Breast epithelium (tissue), 4 donors: Measurements from ENCODE around the gene PRDM1. TPM values are rescaled to one million over a fixed set of nuclear protein-coding genes. Genes with fewer than 3 reads are reported as not detected.

Experiments
- DNase-seq, 2 donors: peaks; one replicate each; pipeline ENCODE4 v3.0.0-alpha.2; 2019; ENCODE audit warnings: low spot score in 2 of 2
- H3K27ac ChIP-seq, 2 donors: fragments of 200-600 bp; sonication (generic) in 1 of 2; one replicate each; pipeline ENCODE4 v1.5.1; 2016 to 2019; ENCODE audit warnings: mild to moderate bottlenecking in 1 of 2
- H3K27me3 ChIP-seq, 2 donors: fragments of 200-600 bp; sonication (generic) in 1 of 2; one replicate each; pipeline versions ENCODE4 v1.5.1 to v1.6.0; 2017 to 2019; ENCODE audit warnings: control low read depth in 1 of 2, mild to moderate bottlenecking in 1 of 2
- H3K36me3 ChIP-seq: fragments of 200-600 bp; one replicate; pipeline ENCODE4 v1.5.1; 2019
- H3K4me1 ChIP-seq, 2 donors: fragments of 200-600 bp; sonication (generic); one replicate each; pipeline ENCODE4 v1.5.1; 2016 to 2019; ENCODE audit warnings: control low read depth in 1 of 2
- H3K4me3 ChIP-seq, 3 donors: fragments of 200-600 bp; sonication (generic); 1 replicate in 2 of 3; 2 replicates in 1 of 3; pipeline ENCODE4 v1.5.1; 2016 to 2019; ENCODE audit warnings: mild to moderate bottlenecking in 3 of 3, moderate library complexity in 2 of 3
- H3K9me3 ChIP-seq, 2 donors: fragments of 200-600 bp; sonication (generic) in 1 of 2; one replicate each; pipeline ENCODE4 v1.5.1; 2016 to 2019; ENCODE audit warnings: control low read depth in 1 of 2
- CTCF ChIP-seq, 3 donors: fragments of 450-650 bp; IDR thresholded peaks; one replicate each; pipeline ENCODE4 v1.5.1; 2016 to 2017; ENCODE audit warnings: antibody characterized with exemption in 3 of 3, mild to moderate bottlenecking in 3 of 3, moderate library complexity in 3 of 3
- POLR2A ChIP-seq: fragments of 450-650 bp; IDR thresholded peaks from one replicate; pipeline ENCODE4 v1.6.1; 2016; ENCODE audit warnings: antibody characterized with exemption, mild to moderate bottlenecking, moderate library complexity
- POLR2AphosphoS5 ChIP-seq, 3 donors: sonication (generic); formaldehyde crosslinking; IDR thresholded peaks; one replicate each; pipeline ENCODE4 v1.6.1; 2017; ENCODE audit warnings: antibody characterized with exemption in 3 of 3
- intact Hi-C: fragments of 100-400 bp; cut with DNase I; formaldehyde crosslinking; loops from one replicate; pipeline ENCODE4 v1.15.1; 2023; ENCODE audit warnings: low total_unique reads
- total RNA-seq, 3 donors: library from RNA; depleted of rRNA; stranded (reverse); fragments of >200 nt; gene quantifications; one replicate each; pipeline ENCODE4 v1.1.0, GENCODE V29; 2016

The PRDM1 gene
- total RNA-seq, 3 donors from 2014 or later = 6.9 to 16.0 (median 13.1) TPM

- Histone ChIP-seq H3K27ac (no peak overlapping the region), H3K9me3 (no peaks in the 10 kb centered on the region), H3K4me1 (no peaks in the 10 kb centered on the region), H3K27me3 (no peaks in the 10 kb centered on the region), H3K36me3 (no peaks in the 10 kb centered on the region), H3K4me3 (no peak overlapping the region)
- no peak for TF ChIP-seq CTCF (IDR thresholded peaks at IDR 0.05)
- no peak for TF ChIP-seq POLR2AphosphoS5 (IDR thresholded peaks at IDR 0.05)
- no peak for TF ChIP-seq POLR2A
- intact Hi-C loops = no loop called here
- no peak for DNase-seq
These were observed 39.9 kb upstream of the PRDM1 start for GRCh38 chr6:106046116-106046853.

GRCh38 chr6:106046854-106047200 is 39.3 kb upstream of the PRDM1 start:
- no peaks in the 10 kb centered on the region for H3K27me3 ChIP-seq
- no peaks in the 10 kb centered on the region for H3K9me3 ChIP-seq
- TF ChIP-seq CTCF (IDR thresholded peaks at IDR 0.05) = no peak
- H3K27ac ChIP-seq = no peak overlapping the region
- intact Hi-C loops = no loop called here
- no peaks in the 10 kb centered on the region for H3K4me1 ChIP-seq
- H3K36me3 ChIP-seq = no peaks in the 10 kb centered on the region
- no peak overlapping the region for H3K4me3 ChIP-seq
- DNase-seq = no peak

GRCh38 chr6:106048336-106048735 is 37.8 kb upstream of the PRDM1 start:
- no peaks in the 10 kb centered on the region for H3K4me1 ChIP-seq
- H3K27me3 ChIP-seq = no peaks in the 10 kb centered on the region
- no peaks in the 10 kb centered on the region for H3K9me3 ChIP-seq
- no peak overlapping the region for H3K4me3 ChIP-seq
- no peak for DNase-seq
- no peaks in the 10 kb centered on the region for H3K36me3 ChIP-seq
- intact Hi-C loops = no loop called here
- TF ChIP-seq POLR2A (no peak), CTCF (IDR thresholded peaks at IDR 0.05) (no peak), POLR2AphosphoS5 (IDR thresholded peaks at IDR 0.05) (no peak)
- H3K27ac ChIP-seq = no peak overlapping the region

GRCh38 chr6:106050538-106050937 is 35.6 kb upstream of the PRDM1 start:
- Histone ChIP-seq H3K4me3 (no peak overlapping the region), H3K4me1 (no peaks in the 10 kb centered on the region), H3K27ac (no peak overlapping the region), H3K36me3 (no peaks in the 10 kb centered on the region), H3K27me3 (no peaks in the 10 kb centered on the region), H3K9me3 (no peaks in the 10 kb centered on the region)
- TF ChIP-seq CTCF (IDR thresholded peaks at IDR 0.05) = no peak
- no peak for TF ChIP-seq POLR2AphosphoS5 (IDR thresholded peaks at IDR 0.05)
- no peak for DNase-seq
- intact Hi-C loops = no loop called here

- intact Hi-C loops = no loop called here
- H3K4me1 ChIP-seq = no peaks in the 10 kb centered on the region
- DNase-seq = no peak
- H3K27me3 ChIP-seq = no peaks in the 10 kb centered on the region
- TF ChIP-seq POLR2AphosphoS5 (IDR thresholded peaks at IDR 0.05) (no peak), POLR2A (no peak), CTCF (IDR thresholded peaks at IDR 0.05) (no peak)
- no peak overlapping the region for H3K4me3 ChIP-seq
- no peaks in the 10 kb centered on the region for H3K9me3 ChIP-seq
- H3K27ac ChIP-seq = no peak overlapping the region
- no peaks in the 10 kb centered on the region for H3K36me3 ChIP-seq
These were observed 34.9 kb upstream of the PRDM1 start for GRCh38 chr6:106051226-106051625.
